A204.1 (cell line): ENCODE data around the gene POLA1.

Experiments
- FAIRE-seq: peaks from 2 replicates; lab custom pipeline; 2012; peaks lifted over from hg19 to GRCh38; lab: Jason Lieb, UNC

The POLA1 gene

DNA sequence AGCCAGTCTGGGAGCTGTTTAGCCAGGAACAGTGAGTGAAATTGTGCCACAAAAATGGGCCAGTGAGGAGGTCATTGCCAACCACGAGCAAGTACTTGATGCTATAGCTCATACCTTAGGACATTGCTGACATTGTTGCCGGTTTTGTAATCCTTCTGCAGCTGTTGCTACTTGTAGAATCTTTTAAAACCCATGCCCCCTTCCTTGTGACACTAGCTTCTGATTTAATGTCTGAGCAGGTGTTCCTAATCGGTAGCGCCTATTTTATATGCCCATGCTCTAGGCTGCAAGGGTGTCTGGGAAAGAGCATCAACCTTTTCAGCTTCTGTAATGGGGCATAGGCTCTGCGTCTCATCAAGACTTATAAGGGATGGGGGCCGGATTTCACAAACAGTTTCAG is 2.6 kb downstream of the POLA1 start:
- no peak for FAIRE-seq

DNA sequence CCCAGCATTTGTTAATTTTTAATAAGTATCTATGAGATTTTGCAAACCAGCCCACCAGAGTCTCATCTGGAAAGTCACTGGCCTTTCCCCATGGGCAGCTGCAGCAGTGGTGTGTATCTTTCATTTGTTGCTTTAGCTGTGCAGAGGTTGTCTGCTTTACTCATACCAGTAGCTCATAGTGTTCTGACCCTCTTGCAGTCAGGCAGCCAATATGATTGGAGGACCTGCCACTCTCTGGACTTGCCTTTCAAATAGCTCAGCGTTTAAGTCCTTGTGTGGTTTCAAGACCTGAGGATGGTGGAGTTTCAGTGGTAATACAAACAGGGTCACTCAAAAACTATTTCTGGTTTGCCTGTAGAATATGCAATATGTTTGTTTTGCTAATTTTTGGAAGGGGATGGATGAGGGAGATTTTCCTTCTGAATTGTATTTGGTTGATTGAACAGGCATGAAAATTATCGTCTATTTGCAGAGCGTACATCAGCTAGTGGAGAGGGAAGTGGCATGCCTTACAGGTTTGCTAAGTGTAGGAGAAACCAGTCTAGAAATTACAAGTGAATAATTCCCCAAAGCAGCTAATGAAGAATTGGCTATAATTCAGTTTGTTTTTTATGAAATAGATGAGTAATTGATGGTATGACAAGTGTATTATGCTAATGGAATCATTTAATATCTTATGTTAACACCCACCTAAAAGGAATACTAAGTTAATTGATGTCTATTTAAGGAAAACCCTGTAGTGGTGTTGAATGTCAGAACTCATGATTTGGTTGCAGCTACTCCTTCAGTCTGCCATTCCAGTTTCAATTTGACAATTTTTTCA is 8.9 kb downstream of the POLA1 start:
- FAIRE-seq, result no peak

DNA sequence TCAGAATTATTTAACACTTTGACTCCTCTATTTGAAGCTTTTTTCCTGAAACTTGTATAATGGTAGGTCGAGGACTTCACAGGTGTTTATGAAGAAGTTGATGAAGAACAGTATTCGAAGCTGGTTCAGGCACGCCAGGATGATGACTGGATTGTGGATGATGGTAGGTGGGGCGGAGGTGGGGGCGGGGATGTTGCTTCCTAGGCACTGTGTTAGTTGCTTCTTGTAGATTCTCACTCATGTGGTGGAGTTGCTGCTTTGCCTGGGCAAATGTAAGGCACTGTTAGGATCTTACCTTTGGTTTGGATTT is 9.4 kb downstream of the POLA1 start:
- no peak for FAIRE-seq

DNA sequence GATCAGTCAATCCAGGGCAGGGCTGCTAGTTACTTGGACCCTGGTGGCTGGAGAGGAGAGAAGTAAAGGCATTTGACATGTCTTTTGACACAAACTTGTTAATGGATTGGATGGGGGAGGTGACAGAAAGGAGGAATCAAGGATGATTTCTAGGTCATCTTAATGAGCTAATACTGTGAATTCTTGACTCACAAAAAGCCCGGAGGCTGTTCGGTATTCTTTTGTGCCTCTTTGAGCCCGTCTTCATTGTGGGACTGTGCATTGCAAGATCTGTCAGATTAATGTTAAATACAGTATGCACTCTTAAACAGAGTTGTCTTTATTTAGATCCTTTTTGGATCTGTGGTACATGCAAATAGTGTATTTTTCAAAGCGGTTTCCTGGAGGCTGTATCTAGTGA is 25.1 kb downstream of the POLA1 start:
- FAIRE-seq, result no peak

DNA sequence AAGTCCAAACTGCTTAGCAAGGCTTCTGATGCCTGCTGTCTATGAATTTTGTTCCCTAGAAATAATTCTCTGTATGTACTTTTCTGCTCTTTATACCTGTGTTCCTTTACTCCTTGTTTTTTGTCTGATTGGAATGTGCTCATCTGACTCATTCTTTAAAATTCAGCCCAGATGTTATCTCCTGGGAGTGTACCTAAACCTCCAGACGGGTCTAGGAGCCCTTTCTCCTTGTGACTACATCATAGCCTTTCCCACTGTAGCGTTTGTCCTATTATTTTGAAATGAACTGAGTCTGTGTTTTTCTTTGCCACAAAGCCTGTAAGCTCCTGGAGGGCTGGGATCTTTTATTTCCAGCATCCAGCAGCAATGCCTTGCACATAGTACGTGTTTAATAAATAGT is 26.3 kb downstream of the POLA1 start:
- no peak for FAIRE-seq

DNA sequence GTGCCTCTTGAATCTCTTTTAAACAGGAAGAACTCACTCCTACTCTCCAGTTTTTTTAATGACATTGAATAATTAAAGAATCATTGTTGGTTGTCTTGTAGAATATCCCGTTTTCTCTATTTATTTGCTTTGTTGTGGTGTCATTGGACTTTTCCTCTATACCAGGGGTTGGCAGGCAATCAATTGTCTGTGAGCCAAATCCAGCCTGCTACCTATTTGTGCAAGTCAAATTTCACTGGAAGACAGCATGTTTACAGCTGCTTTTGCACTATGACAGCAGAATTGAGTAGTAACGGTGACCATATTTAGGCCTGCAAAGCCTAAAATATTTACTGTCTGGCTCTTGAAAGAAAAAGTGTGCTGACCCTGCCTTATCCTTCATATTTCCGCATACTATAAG is 34.8 kb downstream of the POLA1 start:
- FAIRE-seq, result no peak

DNA sequence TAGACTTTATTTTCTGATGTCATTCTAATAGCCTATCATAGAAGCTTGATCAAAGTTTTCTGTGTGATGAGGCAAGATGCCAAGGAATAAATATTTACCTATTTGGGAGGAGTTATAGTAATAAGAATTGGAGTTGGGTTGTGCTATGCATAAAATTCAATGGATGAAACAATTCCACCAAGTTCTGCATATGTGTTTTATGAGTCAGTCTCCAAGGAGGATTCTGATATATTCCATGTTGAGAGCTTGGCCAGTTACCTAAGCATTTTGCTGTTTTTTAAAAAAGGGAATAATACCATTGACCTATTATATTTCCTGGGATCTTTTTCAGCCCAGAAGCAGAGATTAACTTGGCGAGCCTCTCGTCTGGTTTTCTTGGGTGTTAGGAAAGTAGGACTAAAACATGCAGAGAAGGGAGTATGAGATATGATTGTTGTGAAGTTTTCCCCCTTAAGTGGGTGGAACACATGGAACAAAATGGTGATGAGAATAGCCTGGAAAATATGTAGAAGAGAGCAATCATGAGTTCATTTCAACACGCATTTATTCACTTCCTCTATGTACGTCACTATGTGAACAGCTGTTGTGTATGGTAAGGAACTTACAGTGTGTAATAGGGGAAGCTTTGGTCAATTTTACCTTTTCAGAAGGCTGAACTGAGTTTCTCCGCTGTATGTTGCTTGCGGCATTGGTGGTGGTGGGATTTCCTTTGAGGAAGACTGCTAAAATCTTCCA is 39.2 kb downstream of the POLA1 start:
- no peak for FAIRE-seq

DNA sequence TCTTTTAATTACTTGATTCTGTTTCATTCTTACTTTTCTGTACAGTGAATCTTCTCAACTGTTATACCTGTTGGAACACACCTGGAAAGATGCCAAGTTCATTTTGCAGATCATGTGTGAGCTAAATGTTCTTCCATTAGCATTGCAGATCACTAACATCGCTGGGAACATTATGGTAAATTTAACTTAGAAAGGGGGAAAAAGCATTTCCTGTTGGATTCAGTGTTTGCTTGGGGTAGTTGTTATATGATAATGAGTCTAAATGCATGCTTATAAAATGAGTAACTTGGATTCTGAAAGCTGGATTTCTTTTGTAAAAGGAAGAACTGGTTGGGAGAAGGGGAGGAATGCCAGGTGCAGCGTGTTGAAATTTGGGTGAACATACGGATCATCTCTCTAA is 47.6 kb downstream of the POLA1 start:
- FAIRE-seq, result no peak

DNA sequence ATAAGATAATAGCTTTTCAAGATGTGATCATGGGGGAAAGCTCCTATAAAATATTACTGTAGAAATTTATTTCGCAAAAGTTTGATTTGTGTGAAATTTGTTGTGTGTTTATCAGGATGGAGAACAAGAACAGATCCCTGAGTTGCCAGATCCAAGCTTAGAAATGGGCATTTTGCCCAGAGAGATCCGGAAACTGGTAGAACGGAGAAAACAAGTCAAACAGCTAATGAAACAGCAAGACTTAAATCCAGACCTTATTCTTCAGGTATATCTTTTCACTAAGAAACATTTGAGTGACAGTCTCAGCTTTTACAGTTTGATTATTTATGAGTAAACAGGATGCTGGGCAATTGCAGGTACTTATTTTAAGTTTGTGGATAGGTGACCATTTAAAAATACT is 54.5 kb downstream of the POLA1 start:
- no peak for FAIRE-seq

DNA sequence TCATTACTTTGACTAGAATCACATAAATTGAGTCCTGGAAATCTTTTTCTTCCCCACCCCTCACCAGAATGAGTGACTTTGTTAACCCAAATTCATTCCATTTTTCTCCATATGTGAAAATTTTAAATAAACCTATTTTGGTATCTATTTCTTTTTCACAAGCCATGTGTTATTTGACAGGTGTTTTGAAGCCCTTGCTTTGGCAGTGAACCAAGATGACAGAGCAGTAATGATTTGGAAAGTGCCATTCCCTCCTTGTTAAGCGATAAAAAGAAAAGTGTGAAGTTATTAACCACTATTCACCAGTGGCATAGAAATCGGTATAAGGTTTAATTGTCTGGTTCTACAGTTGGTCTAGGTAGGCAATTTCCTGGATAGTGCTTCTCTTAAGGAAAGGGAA is 66.1 kb downstream of the POLA1 start:
- no peak for FAIRE-seq

DNA sequence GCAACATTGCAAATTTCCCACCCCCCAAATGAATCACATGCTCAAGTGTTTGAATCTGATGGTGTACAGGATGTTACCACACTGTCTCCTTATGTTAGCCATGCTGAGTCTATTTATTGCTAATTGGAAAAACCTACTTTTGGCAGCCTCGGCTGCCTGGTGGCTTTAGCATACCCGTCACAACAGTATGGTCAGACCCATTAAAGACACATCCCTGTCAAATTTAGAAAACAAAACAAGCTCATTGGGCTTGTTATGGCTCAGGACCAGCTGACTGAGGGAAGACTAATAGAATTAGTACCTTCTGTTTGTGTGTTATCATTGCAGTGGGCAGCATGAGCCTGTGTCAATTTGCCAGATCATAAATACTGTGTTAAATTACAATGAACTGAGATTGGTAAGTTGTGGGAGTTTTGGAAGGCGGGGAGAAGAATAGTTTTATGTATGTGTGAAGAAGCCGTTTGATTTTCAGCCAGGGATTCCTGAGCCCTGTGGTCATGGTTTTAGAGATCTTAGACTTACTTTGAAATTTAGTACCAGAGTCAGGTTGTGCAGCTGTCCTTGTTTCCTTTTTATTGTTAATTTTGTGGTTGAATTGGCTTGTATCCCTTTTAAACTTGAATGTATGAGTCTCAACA is 66.8 kb downstream of the POLA1 start:
- FAIRE-seq, result no peak

DNA sequence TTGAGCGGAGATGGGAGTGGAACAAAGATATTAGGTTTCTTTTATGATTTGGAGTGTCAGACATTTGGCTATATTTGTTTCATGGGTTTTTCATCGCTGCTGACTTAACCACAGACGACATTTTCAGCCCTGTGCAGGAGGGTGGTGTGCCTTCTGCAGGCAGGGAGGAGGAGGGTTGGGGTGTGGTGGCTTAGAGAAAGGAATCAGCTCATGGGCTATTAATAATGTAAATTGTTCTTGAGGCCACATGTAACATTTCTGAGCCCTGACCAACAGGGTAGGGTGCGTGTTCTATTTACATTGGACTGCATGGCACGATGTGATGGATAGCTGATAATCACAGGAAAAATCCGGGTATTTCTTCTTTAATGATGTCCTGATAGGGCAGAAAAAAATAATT is 67.6 kb downstream of the POLA1 start:
- FAIRE-seq, result no peak

DNA sequence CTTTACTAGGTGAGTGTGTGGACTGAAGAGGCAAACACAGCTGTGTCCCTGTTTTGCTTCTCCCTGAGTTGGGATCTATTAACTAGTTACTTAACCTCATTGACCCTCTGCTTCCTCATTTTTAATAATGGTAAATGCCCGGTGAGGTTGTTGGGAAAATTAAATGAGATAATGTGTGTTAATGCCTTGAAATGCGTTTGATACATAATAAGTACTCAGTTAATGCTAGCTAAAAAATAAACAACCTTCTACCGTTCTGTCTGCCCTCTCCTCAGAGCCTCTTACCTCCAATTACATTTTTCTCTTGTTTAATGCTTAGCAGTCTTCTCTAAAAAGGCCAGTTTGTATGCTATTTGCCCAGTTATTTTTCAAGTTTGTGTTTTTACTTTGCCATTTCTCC is 70.3 kb downstream of the POLA1 start:
- FAIRE-seq, result no peak

DNA sequence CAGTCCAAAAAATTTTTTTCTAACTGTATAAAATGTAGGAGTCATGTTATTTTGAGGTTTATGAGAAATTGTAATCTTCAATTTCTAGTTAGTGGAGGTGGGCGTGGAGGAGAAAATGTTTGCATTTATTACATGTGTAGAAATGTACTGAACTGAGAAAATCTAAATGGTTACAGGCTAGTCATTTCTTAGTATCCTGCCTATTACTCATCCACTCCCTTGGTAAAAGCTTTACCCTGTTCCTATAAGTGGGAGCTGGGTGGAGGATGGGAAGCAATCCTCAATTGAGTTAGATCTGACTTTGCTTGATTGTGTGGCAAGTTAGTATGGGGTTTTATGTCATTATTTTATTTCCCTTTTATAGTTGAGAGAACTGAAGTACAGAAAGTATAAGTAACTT is 73.8 kb downstream of the POLA1 start:
- FAIRE-seq, result no peak

DNA sequence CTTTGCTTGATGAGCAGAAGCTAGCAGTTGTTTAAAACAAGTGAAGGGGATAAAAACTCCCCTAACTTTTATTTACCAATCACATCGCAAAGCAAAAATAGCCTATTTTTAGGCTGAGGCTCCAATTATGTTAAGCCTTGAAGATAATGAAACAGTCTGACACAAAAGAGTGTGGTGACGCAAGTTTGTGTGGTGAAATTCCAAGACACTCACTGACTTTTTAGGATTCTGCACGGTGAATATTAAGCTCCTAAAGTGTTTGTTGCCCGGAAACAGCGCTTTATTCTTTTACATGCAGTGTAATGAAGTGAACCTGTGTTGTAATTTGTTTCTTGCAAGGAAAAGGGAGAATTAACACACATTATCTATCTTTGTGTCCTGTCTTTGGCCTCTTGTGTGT is 74.8 kb downstream of the POLA1 start:
- FAIRE-seq, result no peak

DNA sequence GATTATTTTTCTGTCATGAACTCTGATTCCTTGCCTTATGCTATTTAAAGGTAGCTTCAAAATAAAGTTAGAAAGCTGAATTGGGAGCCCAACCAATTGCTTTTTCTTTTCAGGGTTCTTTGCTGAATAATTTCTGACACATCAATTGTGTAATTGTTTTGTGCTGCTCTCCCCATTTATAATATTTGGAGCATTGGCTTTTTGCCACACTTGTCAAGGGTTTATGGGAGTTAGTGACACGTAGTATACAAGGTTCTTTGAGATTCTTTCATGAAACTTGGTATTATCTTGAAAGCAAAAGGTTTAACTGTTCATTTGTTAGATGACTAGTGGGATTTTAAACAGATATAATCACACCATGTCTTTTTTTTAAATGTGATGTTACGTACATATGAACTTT is 80.9 kb downstream of the POLA1 start:
- no peak for FAIRE-seq

DNA sequence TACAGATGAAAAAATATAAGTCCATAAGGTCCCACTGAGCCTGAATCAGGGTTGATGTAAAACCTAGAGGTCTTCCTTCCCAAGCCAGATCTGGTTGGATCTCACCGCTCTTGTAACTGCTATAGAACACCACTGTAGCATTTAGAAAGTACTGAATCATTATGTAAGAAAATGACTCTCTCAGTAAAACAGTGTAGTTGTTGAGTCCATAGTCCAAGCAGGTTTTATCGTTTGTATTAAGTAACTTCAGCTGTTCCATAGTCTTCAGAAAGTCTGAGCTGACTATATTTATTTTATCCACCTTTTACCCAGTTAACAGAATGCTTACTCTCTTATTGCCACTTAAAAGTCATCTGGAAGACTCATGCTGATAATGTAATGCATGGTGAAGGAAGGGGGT is 82.2 kb downstream of the POLA1 start:
- FAIRE-seq, result no peak

DNA sequence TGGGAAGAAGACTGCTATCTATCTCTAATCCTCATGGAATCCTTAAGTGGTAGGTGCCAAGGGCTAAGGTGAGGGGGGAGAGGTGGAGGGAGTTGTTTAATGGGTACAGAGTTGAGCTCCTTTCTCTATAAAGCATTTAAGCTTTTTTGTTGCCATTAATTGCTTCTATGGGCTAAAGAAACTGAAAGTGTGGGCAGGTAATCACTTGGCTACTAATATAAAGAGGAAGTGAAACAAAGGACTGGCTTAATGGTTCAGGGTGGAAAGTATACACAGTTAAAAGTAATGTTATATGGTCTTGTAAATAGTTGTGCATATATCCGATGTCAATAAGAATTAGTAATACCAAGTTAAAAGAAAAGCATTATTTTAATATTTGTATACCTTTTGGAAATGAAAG is 83.9 kb downstream of the POLA1 start:
- no peak for FAIRE-seq

DNA sequence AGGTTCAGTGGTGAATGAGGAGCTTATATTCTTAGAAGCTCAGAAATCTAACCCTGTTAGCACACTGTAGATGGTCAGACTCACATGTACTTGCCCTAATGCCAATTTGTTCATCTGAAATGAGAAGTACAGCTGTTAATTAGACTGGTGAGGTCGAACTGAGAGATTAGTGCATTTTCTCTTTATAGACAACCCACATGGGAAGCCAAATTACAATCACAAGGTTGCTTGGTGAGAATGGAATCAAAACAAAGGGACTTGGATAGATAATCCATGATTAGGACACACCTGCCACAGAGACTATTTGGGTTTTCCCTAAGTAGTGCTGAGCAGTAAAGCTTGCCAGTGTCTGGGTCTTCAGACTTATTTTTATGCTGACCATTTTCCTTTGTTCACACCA is 88.3 kb downstream of the POLA1 start:
- no peak for FAIRE-seq

DNA sequence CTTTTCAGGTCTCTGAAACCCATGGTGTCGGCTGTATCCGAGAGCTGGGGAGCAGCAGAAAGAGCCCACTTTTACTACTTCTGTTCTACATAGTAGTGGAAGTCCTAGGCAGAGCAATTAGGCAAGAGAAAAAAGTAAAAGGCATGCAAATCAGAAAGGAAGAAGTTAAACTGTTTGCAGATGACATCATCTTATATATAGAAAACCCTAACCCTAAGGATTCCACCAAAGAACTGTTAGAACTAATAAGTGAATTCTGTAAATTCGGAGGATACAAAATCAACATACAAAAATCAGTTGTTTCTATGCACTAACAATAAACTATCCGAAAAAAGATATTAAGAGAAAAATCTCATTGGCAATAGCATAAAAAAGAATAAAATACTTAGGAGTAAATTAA is 95.3 kb downstream of the POLA1 start:
- no peak for FAIRE-seq

DNA sequence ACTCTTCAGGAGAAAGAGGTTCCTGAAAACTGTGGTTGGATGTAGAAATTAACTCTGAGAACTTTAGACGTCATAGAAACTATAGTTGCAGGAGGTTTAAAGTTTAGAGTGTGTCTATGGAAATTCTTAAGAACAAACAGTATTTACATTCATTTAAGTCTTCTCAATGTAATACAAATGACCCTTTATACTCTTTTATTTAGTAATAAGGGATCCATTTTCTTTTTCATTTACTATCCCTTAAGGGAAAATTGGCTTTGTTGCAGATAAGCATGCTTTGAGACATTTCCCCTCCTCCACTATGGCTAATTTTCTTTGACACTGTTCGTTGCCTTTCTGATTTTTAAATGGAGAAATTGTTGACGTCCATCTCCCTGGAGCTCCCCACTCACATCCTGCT is 96.4 kb downstream of the POLA1 start:
- FAIRE-seq, result no peak

DNA sequence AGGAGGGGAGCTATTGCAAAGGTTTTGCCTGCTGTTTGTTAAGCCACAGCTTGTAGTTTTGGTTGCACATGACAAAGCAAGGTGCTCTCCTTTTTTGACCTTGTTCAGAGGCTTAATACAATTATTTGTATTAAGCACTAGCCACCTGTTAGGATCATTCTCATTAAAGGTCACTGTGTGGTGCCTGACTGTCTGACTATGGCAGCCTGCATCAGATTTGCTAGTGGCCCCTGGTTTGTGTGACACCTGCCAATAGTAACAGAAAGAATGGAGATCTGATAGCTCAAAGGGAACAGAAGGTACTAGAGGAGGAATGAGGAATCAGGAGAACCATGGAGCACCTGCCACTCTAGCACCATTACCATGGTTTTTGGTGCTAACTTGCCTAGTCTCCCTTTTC is 102.5 kb downstream of the POLA1 start:
- FAIRE-seq, result no peak

DNA sequence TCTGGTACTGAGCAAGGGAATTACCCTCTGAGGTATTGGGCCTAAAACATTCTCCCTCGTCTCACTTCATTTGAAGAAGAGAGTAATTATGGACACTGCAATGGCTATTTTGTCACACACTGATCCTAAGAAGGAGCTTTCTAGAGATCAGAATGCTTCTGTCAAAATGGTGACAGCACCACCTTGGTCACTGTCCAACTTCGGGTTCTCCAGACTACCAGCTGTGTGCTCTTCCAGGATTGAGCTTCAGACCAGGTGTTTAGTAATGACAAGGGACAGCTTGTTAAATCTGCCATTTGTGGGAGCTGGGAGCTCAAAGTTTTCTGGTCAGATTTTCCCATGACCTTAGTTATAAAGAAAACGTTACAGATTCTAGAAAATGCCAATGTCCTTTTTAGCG is 105.4 kb downstream of the POLA1 start:
- no peak for FAIRE-seq

DNA sequence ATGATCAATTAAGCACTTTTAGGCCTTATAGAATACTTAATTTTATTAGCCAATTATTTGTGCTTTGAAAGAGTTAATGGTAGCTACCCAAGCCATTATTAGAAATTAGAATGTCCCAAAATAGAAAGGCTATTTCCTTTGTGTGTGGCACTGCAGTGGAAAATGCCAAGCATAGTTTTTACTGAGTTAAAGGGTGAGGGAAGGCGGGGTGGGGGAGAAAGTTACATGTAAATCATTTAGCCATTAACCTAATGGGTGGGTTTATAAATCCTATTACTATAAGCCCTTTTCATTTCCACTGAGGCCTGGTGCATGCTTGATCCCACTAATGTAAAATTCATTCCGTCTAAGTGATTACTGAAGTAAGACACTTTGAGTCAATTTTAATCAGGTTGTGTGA is 105.8 kb downstream of the POLA1 start:
- no peak for FAIRE-seq
